ENCODE data around the gene LTN1. TPM values are rescaled to one million over a fixed set of nuclear protein-coding genes. Genes with fewer than 3 reads are reported as not detected.

Gene LTN1
- total and polyA plus RNA-seq, 2 of the 13 experiments (the other 11 are each of a cell fraction or from before 2014, with no cell fraction given): 6.7 to 24.6 TPM

GRCh38 chr21:28975397-28975796 lies 17.3 kb downstream of the LTN1 start (continued):
- TF ChIP-seq STAT6 (CRISPR knock-in tag; IDR thresholded peaks at IDR 0.05; ENCODE audit: borderline replicate concordance) (no peak), LRRFIP1 (CRISPR knock-in tag; conservative IDR thresholded peaks at IDR 0.05) (no peak), SMAD9 (CRISPR knock-in tag; IDR thresholded peaks at IDR 0.05) (no peak), ZNF10 (CRISPR knock-in tag; IDR thresholded peaks at IDR 0.05; ENCODE audit: borderline replicate concordance, low read depth) (no peak), BORCS8-MEF2B (CRISPR knock-in tag; IDR thresholded peaks at IDR 0.05) (no peak)

- Histone ChIP-seq H3K4me3 (replicated peaks in 1 of 3; ENCODE audit: insufficient read depth in 1 of 3, low read depth in 2 of 3, low read length in 3 of 3) (no peak overlapping the region), H3K27ac (ENCODE audit: extremely low read length, insufficient read depth, low read length) (no peak overlapping the region), H4K20me1 (ENCODE audit: insufficient read depth, low read length) (no peaks in the 10 kb centered on the region), H3K9me3 (ENCODE audit: low read length) (no peaks in the 10 kb centered on the region), H3K27me3 (ENCODE audit: control insufficient read depth in 1 of 2, insufficient read depth in 2 of 2, low read length in 2 of 2) (no peaks in the 10 kb centered on the region), H3K4me1 (ENCODE audit: insufficient read depth, low read length) (no peaks in the 10 kb centered on the region), H3K9ac (ENCODE audit: insufficient read depth, low read depth, low read length) (no peak overlapping the region), H3K4me2 (ENCODE audit: low read depth, low read length) (no peak overlapping the region), H3K79me2 (ENCODE audit: insufficient read depth, low read length) (no peaks in the 10 kb centered on the region), H3K36me3 (replicated peaks in 1 of 2; ENCODE audit: control insufficient read depth in 1 of 2, insufficient read depth in 2 of 2, low read length in 2 of 2) (peaks cover 5 to 53% of the 10 kb centered on the region in 2 experiments), H2AFZ (ENCODE audit: low read length) (no peak overlapping the region)
- FAIRE-seq (no peak), DNase-seq (ENCODE audit: low spot score) (no peak), ATAC-seq (no peak)
- 98% methylated on average over 6 of the region's 6 CpGs for WGBS (ENCODE audit: low lambda C conversion rate)
- POLR2A ChIA-PET: no interaction called here
- intact Hi-C loops (cut with micrococcal nuclease; ENCODE audit: unreplicated experiment) (no loop called here), in situ Hi-C loops (cut with HindIII; ENCODE audit: extremely low pct_ligation_motif_present, low pct_unique_long_range_greater_than_20kb) (no loop called here)
- TSS peak; percentile 26 for BruUV-seq (replicated peaks)
- CTCF ChIA-PET (ENCODE audit: low intra/inter-chr PET ratio, low total read pairs): no interaction called here
- TF ChIP-seq ZNF460 (CRISPR knock-in tag; IDR thresholded peaks at IDR 0.05; ENCODE audit: borderline replicate concordance): no peak
- no peak for TF ChIP-seq TAF1 (CRISPR knock-in tag; IDR thresholded peaks at IDR 0.05)
- TF ChIP-seq RARA (CRISPR knock-in tag; IDR thresholded peaks at IDR 0.05): no peak
- no peak for TF ChIP-seq ZNF251 (CRISPR knock-in tag; IDR thresholded peaks at IDR 0.05)
- no peak for TF ChIP-seq USF2 (IDR thresholded peaks at IDR 0.05; ENCODE audit: low read depth, low read length)
- no peak for TF ChIP-seq USF2 (CRISPR knock-in tag; IDR thresholded peaks at IDR 0.05; ENCODE audit: borderline replicate concordance)
- TF ChIP-seq ZNF720 (CRISPR knock-in tag; IDR thresholded peaks at IDR 0.05): no peak
- TF ChIP-seq ZHX1 (CRISPR knock-in tag; IDR thresholded peaks at IDR 0.05; ENCODE audit: low read depth): no peak
These were observed 18.0 kb downstream of the LTN1 start for GRCh38 chr21:28974531-28975227.

All from HepG2 (cell line).